ELR (cell line): ENCODE results near the gene MEGF11.

Experiments
- DNase-seq: peaks from one replicate; pipeline ENCODE4 v3.0.0-alpha.2; 2015; ENCODE audit warnings: low read depth

MEGF11 gene

DNA sequence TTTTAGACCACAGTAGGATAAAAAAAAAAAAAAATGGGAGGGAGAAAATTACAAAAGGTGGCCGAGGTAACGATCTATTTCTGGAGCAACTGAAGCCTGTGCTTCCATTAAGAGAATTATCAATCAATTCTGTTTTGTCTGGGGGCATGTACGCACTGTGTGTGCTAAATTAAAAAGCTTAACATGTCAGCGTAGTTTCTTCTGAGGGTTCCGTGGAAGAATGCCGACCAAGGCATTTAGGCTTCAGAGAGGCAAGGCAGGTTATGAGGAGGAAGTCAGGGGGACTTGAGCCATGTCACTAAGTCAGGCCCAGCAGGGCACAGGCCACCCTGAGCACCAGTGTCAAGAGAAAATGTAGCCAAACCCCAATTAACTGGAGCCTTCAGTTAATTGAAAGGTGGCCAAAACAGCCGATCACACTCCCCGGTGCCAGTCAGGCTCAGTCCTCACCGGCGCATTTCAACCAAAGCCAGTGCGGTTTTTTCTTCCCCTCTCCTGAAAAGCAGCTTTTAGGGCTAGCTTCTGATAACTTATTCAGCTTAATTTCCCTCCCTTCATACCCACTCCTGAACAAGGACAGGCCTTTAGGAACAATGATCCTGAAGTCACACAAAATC is 113.9 kb downstream of the MEGF11 start:
- DNase-seq, result no peak

DNA sequence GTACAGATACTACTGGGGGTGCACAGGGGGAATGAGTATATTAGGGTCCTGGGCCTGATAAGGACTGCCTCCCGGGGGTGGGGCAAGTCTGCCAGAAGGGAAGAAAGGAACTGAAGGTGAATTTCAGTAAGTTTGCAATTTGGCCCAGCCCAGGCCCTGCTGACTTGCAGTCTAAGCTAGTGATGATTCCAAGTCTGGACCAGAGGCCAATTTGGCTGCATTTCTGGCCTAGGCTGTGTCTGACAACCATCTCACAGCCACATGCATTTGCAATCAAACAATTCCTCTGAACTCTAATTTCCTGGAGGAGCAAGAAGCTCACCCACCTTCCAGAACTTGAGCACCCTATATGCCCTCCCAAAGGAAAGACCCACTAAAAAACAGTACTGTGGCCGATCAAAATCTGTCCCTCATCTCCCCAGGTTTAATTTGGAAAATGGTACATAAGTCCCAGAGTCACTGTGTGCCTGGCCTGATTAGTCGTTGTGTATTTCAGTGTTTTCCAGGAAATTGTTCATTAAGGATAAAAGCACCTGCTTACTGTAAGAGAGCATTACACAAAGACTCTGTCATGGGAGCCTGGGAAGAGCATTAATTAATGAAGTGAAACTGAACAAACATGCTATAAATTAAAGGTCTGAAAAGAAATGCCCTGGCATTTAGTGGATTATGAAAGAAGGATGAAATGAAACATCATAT is 114.5 kb downstream of the MEGF11 start:
- DNase-seq, result no peak

- DNase-seq, result no peak
Observed at GRCh38 chr15:66138096-66138783, 115.3 kb downstream of the MEGF11 start.

DNA sequence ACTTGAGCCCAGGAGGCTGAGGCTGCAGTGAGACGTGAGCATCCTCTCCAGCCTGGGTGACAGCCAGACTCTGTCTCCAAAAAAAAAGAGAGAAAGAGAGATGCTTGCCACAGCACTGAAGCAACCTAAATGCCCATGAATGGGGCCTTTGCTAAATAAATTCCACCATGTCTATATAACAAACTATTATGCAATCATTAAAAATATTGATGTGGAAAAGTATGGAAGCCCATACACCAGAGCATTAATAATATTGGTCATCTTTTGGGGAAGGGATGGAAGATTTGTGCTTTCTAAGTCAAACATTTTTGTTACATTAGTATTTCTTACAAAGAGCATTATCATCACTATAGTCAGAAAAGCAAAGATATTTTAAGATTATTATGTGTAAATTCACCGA is 116.6 kb downstream of the MEGF11 start:
- DNase-seq, result no peak

DNA sequence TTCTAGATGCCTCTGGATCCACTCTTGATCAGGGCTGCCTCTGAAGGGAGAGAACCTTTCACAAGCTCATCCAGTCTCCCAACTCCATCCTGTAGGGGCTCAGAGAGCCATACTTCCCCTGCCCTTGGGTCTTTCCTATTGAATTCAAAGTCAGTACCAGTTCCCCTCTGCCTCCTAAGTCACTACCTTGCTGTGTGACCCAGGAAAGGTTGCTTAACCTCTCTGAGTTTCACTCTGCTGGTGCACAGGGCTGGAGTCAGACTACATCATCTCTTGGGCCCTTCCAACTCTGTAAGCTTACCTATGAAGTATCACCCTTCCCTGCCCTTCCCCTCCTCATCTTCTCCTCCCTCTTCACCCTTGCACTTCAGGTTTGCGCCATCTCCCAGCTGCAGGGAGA is 117.9 kb downstream of the MEGF11 start:
- no peak for DNase-seq

DNA sequence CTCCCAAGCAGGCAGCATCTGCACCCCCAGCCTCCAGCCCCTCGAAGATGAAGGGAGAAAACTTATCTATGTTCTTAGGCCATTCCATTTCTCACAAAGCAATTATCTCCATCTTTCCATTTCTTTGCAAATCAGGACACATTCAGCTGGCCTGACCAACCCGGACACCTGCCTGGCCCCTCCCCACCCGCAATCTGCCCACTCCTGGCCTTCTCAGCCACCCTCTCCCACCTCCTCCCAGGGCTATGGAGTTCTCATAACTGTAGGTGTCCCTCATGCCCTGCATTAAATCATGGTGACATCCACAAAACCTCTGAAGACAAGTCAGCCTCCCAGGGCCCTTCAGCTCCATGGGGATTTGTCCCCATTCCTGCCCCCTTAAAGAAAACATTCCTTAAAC is 119.3 kb downstream of the MEGF11 start:
- DNase-seq, result no peak

DNA sequence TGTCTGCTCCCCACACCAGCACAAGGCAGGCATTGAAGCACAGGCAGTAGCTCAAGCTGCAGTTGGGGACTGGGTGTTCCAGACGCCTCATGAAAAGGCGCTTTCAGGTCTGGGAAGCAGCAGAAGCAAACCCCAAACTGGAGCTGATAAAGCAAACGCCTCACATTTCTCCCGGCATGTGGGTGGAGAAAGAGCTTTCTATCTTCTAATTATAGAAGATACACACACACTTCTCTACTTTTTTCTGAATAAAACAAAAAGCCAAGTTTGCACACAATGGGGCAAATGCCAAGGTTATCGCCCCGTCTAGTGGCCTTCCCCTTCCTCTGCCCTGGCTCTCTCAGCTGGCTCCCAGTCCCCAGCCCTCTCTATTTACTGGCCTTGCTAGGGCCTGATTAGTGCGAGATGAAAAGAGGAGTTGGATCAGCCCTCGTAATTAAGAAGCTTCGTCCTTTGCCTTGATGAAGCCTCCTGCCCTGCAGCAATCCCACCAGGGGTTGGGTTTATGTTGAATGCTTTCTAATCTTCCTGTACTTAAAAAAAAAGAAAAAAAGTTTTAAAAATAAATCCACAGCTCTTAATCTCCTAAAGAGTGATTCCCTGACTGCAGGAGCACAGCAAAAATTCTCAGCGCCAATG is 120.2 kb downstream of the MEGF11 start:
- no peak for DNase-seq

- no peak for DNase-seq
Observed at GRCh38 chr15:66132251-66132816, 121.2 kb downstream of the MEGF11 start.

DNA sequence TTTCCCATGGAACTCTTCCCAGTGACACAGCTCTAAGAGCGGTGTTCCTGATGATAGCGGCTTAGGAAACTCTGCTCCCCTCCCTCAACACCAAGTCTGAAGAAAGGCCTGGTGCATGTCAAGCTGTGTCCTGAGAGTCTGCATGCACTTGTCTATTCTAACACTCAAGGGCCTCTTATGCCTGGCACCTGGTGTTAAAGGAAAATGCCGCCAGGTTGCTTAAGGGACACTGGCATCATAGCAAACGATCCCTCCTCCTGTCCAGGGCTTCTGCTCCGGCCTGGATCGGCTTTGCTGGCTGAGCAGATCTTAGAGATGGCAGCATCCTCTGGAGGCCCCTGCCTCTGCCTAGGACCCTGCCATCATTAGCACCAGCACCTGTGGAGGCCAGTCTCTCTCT is 121.7 kb downstream of the MEGF11 start:
- no peak for DNase-seq

DNA sequence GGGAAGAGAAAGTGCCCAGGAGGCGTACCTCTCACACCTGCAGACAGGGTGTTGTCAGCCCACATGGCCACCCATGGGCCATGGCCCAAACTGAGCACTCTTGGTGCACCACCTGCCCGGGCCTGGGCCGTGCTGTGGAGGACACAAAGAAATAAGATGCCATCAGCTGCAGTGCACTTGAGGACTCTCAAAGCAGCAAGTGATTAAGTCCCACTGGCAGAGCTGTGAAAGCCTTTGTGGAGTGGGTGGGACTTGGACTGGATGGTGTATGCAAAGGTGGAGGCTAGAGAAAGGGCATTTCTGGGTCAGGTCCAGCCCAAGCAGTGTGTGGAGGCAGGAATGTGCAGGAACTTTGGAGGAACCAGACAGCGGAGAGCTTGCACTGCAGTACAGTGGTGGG is 122.3 kb downstream of the MEGF11 start:
- DNase-seq, result no peak

DNA sequence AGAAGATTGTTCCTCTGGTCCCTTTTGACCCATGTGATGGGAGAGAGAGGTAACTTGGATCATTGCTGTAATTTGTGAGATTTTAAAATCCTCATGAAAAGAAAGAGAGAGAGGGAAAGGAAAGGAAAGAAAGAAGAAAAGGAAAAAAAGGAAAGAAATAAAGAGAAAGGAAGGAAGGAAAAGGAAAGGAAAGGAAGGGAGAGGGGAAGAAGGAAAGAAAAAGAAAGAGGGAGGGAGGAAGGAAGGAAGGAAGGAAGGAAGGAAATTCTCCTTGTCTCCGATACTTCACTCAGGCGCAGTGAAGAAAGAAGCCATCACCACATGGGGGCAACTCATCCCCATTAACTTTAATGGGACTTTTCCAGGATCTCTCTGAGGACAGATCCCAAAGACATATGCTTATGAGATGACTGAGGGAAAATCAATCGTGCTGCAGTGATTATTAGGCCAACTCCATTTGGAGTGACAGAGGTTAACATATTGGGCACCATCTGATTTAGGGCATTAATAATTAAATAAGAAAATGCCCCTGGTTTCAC is 123.0 kb downstream of the MEGF11 start:
- DNase-seq, result peak; percentile 4

GRCh38 chr15:66129586-66129985 is 124.0 kb downstream of the MEGF11 start:
- no peak for DNase-seq

DNA sequence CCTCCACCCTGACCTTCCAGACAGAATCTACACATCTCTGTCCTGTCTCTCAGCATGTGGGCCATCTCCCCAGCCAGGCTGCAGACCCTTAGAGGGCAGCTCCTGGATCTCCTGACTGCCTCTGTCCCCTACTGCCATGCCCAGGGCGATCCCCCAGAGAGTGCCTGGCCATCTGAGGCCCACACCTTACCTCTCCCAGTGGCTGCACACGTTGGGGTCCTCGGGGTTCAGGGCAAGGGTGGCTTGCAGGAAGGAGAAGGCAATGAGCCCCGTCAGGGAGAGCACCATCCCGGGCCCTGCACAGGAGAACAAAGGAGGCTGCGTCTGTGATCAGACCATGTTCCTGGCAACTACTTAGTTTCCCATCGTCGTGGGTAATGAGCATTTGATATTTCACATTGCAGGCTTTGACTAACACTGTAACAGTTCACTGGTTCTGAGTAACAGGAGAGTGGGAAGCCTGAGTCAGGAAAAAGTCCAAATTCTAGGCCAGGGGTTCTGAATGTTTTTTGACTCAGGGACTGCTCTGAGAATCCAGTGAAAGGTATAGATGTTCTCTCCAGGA is 125.4 kb downstream of the MEGF11 start:
- DNase-seq, result no peak

DNA sequence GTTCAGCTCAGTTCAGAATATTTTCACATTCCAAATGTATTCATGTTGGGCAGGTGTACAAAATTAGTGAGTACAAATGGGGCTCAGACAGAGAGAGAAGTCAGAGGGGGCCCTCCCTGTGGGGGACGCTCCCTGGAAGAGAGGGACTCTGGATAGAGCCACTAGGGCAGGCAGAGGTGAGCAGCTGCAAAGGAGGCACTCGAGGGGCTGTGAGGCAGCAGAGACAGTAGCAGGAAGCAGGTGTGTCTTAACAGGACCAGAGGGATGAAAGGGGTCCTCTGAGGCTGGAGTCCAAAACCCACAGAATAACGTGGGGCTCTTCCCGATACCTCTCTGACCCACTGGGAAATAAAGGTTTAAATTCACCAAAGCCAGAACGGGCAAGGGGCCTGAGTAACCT is 127.1 kb downstream of the MEGF11 start:
- no peak for DNase-seq

DNA sequence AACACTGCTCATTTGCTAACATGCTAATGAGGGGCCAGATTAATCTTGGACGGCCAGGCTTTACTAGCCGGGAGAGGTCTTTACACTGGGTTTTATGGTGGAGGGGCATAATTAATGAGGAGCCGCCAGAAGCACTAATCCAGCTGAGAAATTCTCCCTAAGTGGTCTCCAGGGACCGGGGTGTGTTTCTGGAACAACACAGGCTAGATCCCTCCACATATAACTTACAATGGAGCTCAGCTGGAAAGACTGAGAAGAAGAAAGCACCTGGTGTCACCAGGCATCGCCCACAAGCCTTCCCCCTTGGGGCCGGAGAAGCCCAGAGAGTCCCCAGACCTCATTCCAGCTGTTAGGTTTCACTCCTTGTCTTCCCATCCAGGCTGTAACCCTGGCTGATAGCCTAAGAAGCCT is 127.5 kb downstream of the MEGF11 start:
- no peak for DNase-seq

GRCh38 chr15:66124651-66125050 is 128.9 kb downstream of the MEGF11 start:
- no peak for DNase-seq

DNA sequence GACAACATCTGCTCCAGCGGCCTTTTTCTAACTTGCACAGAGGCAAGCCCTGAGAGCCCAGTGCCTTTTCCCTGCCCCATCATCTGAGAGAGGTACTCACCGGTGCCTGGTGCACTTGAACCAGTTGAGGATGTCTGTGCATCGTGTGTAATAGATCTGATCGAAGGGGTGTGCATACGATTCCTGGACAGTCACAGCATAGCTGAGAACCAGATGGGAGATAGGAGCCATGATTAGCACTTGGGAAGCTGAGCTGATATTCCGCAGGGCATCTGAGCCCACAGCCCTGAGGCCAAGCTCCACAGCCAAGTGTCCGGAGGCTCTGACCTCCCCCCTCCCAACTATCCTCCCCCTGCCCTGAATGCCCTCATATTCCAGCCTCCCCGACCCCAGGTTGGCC is 129.8 kb downstream of the MEGF11 start:
- DNase-seq, result no peak

GRCh38 chr15:66120422-66120821 is 133.1 kb downstream of the MEGF11 start:
- no peak for DNase-seq

GRCh38 chr15:66117841-66118240 is 135.7 kb downstream of the MEGF11 start:
- no peak for DNase-seq

DNA sequence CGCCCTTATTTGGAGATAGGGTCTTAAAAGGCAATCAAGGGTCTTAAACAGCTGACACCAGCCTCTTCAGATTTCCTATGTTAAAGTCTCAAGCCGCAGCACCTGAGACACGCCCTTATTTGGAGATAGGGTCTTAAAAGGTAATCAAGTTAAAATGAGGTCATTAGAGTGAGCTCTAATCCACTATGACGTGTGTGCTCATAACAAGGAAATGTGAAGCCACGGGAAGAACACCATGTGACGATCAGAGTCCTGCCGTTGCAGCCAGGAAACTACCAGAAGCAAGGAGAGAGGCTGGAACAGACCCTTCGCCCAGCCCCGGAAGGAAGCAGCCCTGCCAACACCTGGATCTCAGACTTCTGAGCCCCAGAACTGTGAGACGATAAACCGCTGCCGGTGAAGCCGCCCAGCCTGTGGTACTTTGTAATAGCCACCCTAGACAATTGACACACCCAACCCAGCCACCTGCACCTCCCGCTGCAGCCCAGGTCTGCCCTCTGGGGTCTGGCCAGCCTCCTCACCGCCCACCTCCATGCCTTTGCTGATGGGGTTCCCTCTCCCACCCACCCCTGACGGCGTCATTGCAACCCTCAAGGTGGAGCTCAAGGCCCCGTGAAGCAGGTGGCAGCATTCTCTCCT is 137.9 kb downstream of the MEGF11 start:
- no peak for DNase-seq

GRCh38 chr15:66114863-66115425 is 138.6 kb downstream of the MEGF11 start:
- DNase-seq, result no peak
